ENCODE results near the gene YES1.

DNA sequence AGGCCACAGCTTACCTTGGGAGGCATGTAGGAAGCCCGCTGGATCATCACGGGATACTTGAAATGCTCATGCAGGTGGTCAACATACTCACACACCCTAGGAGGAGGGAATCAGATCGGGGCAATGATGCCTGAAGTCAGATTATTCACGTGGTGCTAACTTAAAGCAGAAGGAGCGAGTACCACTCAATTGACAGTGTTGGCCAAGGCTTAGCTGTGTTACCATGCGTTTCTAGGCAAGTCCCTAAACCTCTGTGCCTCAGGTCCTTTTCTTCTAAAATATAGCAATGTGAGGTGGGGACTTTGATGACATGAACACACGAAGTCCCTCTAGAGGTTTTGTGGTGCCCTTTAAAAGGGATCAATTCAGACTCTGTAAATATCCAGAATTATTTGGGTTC, 136.7 kb downstream of the YES1 start:
- TF ChIP-seq ZNF335 (CRISPR knock-in tag; IDR thresholded peaks at IDR 0.05) (no peak), FOXA1 (IDR thresholded peaks at IDR 0.05) (no peak), FOXA1 (CRISPR knock-in tag; IDR thresholded peaks at IDR 0.05) (no peak)

All from HepG2 (cell line).